Liver (tissue), 9 donors: Measurements from ENCODE around the gene PAWR. TPM values are rescaled to one million over a fixed set of nuclear protein-coding genes. Genes with fewer than 3 reads are reported as not detected.
A peak's percentile ranks its signal among the peaks of the same experiment; 100 is the strongest.

Experiments used
- DNase-seq: peaks from one replicate; pipeline ENCODE4 v3.0.0-alpha.2; 2017; ENCODE audit warnings: low spot score
- H3K27ac ChIP-seq, 2 donors: one replicate each; pipeline ENCODE4 v1.7.0; 2013; ENCODE audit warnings: inconsistent platforms in 2 of 2, low read length in 2 of 2, control low read depth in 1 of 2, low read depth in 1 of 2, mild to moderate bottlenecking in 1 of 2
- H3K27me3 ChIP-seq, 4 donors: one replicate each; pipeline versions ENCODE4 v1.6.1 to v1.7.0; 2013; ENCODE audit warnings: low read length in 3 of 4, inconsistent platforms in 1 of 4, mild to moderate bottlenecking in 1 of 4, moderate library complexity in 1 of 4; ENCODE audit not compliant: control insufficient read depth in 4 of 4, insufficient read depth in 4 of 4
- H3K36me3 ChIP-seq, 4 donors: one replicate each; pipeline versions ENCODE4 v1.6.1 to v1.7.0; 2013; ENCODE audit warnings: low read length in 3 of 4, mild to moderate bottlenecking in 3 of 4, low read depth in 1 of 4, moderate library complexity in 1 of 4; ENCODE audit not compliant: control insufficient read depth in 4 of 4, insufficient read depth in 3 of 4
- H3K4me1 ChIP-seq, 4 donors: one replicate each; pipeline versions ENCODE4 v1.6.1 to v1.7.0; 2013; ENCODE audit warnings: low read length in 3 of 4, mild to moderate bottlenecking in 3 of 4, moderate library complexity in 1 of 4; ENCODE audit not compliant: control insufficient read depth in 4 of 4, insufficient read depth in 4 of 4
- H3K4me3 ChIP-seq, 3 donors: one replicate each; pipeline versions ENCODE4 v1.6.1 to v1.7.0; 2013; ENCODE audit warnings: low read length in 3 of 3, control low read depth in 1 of 3, low read depth in 1 of 3, mild to moderate bottlenecking in 1 of 3
- H3K9ac ChIP-seq, 2 donors: one replicate each; pipeline ENCODE4 v1.7.0; 2013; ENCODE audit warnings: low read length in 2 of 2, mild to moderate bottlenecking in 2 of 2, moderate library complexity in 2 of 2, control low read depth in 1 of 2, low read depth in 1 of 2
- H3K9me3 ChIP-seq, 4 donors: one replicate each; pipeline versions ENCODE4 v1.6.1 to v1.7.0; 2013; ENCODE audit warnings: low read length in 3 of 4; ENCODE audit not compliant: control insufficient read depth in 4 of 4
- EGR1 ChIP-seq, 2 donors: IDR thresholded peaks; 2 replicates each; pipeline ENCODE4 v1.6.1; 2016 to 2018; ENCODE audit warnings: antibody characterized with exemption in 2 of 2, low read depth in 2 of 2
- FOXA1 ChIP-seq: IDR thresholded peaks from 2 replicates; pipeline ENCODE4 v1.6.1; 2016; ENCODE audit warnings: antibody characterized with exemption
- GABPA ChIP-seq, 2 donors: IDR thresholded peaks in 1 of 2; conservative IDR thresholded peaks in 1 of 2; 2 replicates each; pipeline ENCODE4 v1.6.1; 2016; ENCODE audit warnings: antibody characterized with exemption in 2 of 2, mild to moderate bottlenecking in 1 of 2, moderate library complexity in 1 of 2
- HNF4A ChIP-seq, 2 donors: conservative IDR thresholded peaks; 2 replicates each; pipeline ENCODE4 v1.6.1; 2016; ENCODE audit warnings: antibody characterized with exemption in 2 of 2, mild to moderate bottlenecking in 2 of 2
- JUND ChIP-seq, 2 donors: IDR thresholded peaks; 2 replicates each; pipeline ENCODE4 v1.6.1; 2016; ENCODE audit warnings: antibody characterized with exemption in 2 of 2
- NR2F2 ChIP-seq: IDR thresholded peaks from 2 replicates; pipeline ENCODE4 v1.6.1; 2016; ENCODE audit warnings: antibody characterized with exemption
- RAD21 ChIP-seq, 2 donors: IDR thresholded peaks; 2 replicates each; pipeline ENCODE4 v1.6.1; 2016; ENCODE audit warnings: antibody characterized with exemption in 2 of 2, mild to moderate bottlenecking in 2 of 2
- TAF1 ChIP-seq: conservative IDR thresholded peaks from 2 replicates; pipeline ENCODE4 v1.6.1; 2016; ENCODE audit warnings: antibody characterized with exemption, mild to moderate bottlenecking
- WGBS: extraction: QIAGEN DNeasy Blood & Tissue Kit; methylation state at CpG from one replicate; pipeline ENCODE4 v1.1.7; 2013; 5-methylcytosine and 5-hydroxymethylcytosine counted together
- polyA plus RNA-seq, 2 donors: library from polyadenylated mRNA; stranded (reverse) in 1 of 2; unstranded in 1 of 2; fragments of 200-250 nt in 1 of 2; fragments of >200 nt in 1 of 2; fragmentation: Nextera tagmentation in 1 of 2; extraction: Ambion mirVana in 1 of 2; gene quantifications; one replicate each; pipeline versions ENCODE4 v1.2.1 to v1.2.3, GENCODE V29; 2013 to 2015
- total RNA-seq, 2 donors: library from RNA; depleted of rRNA; stranded (reverse); fragments of >200 nt; gene quantifications; one replicate each; pipeline ENCODE4 v1.2.3, GENCODE V29; 2014
- TF ChIP-seq, protein P1 (sequence below): fragments of 150-350 bp; IDR thresholded peaks from 2 replicates; pipeline ENCODE4 v1.5.1; 2017; ENCODE audit warnings: improper control_type of control experiment, low read depth, low read length; ENCODE audit not compliant: missing input control
- TF ChIP-seq, protein P2 (sequence below): IDR thresholded peaks from 2 replicates; pipeline ENCODE4 v1.6.1; 2016; ENCODE audit warnings: antibody characterized with exemption
- TF ChIP-seq, protein P3 (sequence below): IDR thresholded peaks from 2 replicates; pipeline ENCODE4 v1.6.1; 2016; ENCODE audit warnings: antibody characterized with exemption
- TF ChIP-seq, protein P4 (sequence below): IDR thresholded peaks from 2 replicates; pipeline ENCODE4 v1.6.1; 2016; ENCODE audit warnings: antibody characterized with exemption, mild to moderate bottlenecking
- donor health status: healthy.
- donor health status: healthy.
- donor health status: healthy.
- donor health status: healthy.
- donor health status: healthy.

PAWR gene
- total and polyA plus RNA-seq, 4 donors = 6.1 to 24.1 (median 9.9) TPM

DNA sequence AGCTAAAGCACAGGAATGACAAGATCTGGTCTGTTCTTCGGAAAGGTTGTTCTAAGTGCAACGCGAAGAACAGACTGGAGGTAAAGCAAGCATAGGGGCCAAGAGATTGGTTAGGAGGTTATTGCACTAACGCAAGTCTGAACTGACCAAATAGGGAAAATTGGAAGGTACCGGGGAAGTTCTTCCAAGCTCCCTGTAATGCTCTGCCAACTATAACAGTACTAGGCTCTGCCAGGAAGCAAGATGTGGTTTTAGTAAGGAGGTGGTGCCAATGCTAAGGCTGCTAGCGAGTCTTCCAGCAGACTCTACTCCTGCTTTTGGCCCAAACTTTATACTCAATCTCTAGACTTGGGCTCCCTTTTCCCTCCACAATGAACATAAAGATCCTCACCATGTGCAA lies 138.6 kb downstream of the PAWR start (continued):
- TF ChIP-seq GABPA (IDR thresholded peaks at IDR 0.05 in 1 of 2, conservative IDR thresholded peaks at IDR 0.05 in 1 of 2) = no peak
- TF ChIP-seq HNF4A (conservative IDR thresholded peaks at IDR 0.05) = no peak

DNA sequence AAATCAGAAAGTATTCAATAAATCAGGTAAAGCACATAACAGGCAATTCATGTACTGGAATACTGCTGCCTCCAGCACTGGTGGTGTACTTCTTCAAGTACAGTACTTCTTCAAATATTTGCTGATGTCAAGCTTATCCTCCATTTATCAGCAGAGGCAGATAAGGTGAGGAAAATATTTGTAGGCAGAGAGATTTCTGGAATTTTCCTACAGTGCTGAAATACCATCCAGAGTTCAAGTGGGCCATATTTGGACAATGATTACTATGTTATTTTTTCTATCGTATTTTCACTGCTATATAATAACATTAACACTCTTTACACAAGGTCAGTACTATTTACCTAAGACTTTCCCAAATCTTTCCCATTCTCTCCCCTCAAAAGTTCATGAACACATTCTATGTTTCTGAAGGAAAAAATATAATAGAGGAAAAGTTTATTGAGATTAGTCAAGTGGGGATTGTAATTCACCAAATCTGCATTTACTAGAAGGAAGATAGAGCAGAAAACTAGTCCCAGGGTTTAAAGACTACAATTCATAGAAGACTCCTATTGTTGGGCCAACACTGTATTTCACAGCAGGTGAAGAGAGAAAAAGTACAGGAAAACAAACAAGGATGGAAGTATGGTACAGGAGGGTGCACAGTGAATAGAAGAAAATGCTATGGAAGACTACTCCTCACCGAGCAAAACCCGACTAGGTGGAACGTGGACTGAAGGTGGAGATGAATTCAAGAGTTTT lies 141.1 kb downstream of the PAWR start:
- no peaks in the 10 kb centered on the region for H3K9me3 ChIP-seq
- TF ChIP-seq NR2F2 (no peak), TAF1 (no peak), FOXA1 (no peak), JUND (IDR thresholded peaks at IDR 0.05) (no peak), EGR1 (IDR thresholded peaks at IDR 0.05; ENCODE audit: low read depth in 2 of 2) (no peak), RAD21 (IDR thresholded peaks at IDR 0.05) (no peak)
- TF ChIP-seq, protein P1, sequence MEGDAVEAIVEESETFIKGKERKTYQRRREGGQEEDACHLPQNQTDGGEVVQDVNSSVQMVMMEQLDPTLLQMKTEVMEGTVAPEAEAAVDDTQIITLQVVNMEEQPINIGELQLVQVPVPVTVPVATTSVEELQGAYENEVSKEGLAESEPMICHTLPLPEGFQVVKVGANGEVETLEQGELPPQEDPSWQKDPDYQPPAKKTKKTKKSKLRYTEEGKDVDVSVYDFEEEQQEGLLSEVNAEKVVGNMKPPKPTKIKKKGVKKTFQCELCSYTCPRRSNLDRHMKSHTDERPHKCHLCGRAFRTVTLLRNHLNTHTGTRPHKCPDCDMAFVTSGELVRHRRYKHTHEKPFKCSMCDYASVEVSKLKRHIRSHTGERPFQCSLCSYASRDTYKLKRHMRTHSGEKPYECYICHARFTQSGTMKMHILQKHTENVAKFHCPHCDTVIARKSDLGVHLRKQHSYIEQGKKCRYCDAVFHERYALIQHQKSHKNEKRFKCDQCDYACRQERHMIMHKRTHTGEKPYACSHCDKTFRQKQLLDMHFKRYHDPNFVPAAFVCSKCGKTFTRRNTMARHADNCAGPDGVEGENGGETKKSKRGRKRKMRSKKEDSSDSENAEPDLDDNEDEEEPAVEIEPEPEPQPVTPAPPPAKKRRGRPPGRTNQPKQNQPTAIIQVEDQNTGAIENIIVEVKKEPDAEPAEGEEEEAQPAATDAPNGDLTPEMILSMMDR = no peak
- TF ChIP-seq, protein P2, sequence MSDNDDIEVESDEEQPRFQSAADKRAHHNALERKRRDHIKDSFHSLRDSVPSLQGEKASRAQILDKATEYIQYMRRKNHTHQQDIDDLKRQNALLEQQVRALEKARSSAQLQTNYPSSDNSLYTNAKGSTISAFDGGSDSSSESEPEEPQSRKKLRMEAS = no peak
- TF ChIP-seq, protein P3, sequence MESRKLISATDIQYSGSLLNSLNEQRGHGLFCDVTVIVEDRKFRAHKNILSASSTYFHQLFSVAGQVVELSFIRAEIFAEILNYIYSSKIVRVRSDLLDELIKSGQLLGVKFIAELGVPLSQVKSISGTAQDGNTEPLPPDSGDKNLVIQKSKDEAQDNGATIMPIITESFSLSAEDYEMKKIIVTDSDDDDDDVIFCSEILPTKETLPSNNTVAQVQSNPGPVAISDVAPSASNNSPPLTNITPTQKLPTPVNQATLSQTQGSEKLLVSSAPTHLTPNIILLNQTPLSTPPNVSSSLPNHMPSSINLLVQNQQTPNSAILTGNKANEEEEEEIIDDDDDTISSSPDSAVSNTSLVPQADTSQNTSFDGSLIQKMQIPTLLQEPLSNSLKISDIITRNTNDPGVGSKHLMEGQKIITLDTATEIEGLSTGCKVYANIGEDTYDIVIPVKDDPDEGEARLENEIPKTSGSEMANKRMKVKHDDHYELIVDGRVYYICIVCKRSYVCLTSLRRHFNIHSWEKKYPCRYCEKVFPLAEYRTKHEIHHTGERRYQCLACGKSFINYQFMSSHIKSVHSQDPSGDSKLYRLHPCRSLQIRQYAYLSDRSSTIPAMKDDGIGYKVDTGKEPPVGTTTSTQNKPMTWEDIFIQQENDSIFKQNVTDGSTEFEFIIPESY = no peak
- TF ChIP-seq, protein P4, sequence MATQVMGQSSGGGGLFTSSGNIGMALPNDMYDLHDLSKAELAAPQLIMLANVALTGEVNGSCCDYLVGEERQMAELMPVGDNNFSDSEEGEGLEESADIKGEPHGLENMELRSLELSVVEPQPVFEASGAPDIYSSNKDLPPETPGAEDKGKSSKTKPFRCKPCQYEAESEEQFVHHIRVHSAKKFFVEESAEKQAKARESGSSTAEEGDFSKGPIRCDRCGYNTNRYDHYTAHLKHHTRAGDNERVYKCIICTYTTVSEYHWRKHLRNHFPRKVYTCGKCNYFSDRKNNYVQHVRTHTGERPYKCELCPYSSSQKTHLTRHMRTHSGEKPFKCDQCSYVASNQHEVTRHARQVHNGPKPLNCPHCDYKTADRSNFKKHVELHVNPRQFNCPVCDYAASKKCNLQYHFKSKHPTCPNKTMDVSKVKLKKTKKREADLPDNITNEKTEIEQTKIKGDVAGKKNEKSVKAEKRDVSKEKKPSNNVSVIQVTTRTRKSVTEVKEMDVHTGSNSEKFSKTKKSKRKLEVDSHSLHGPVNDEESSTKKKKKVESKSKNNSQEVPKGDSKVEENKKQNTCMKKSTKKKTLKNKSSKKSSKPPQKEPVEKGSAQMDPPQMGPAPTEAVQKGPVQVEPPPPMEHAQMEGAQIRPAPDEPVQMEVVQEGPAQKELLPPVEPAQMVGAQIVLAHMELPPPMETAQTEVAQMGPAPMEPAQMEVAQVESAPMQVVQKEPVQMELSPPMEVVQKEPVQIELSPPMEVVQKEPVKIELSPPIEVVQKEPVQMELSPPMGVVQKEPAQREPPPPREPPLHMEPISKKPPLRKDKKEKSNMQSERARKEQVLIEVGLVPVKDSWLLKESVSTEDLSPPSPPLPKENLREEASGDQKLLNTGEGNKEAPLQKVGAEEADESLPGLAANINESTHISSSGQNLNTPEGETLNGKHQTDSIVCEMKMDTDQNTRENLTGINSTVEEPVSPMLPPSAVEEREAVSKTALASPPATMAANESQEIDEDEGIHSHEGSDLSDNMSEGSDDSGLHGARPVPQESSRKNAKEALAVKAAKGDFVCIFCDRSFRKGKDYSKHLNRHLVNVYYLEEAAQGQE = no peak
- H3K27ac ChIP-seq = no peak overlapping the region
- no peaks in the 10 kb centered on the region for H3K27me3 ChIP-seq
- H3K9ac ChIP-seq = no peak overlapping the region
- DNase-seq = no peak
- peaks cover 2 to 7% (median 5%) of the 10 kb centered on the region in 4 donors for H3K4me1 ChIP-seq
- H3K4me3 ChIP-seq = no peak overlapping the region
- 78% methylated on average over 4 of the region's 4 CpGs for WGBS
- H3K36me3 ChIP-seq = no peaks in the 10 kb centered on the region

DNA sequence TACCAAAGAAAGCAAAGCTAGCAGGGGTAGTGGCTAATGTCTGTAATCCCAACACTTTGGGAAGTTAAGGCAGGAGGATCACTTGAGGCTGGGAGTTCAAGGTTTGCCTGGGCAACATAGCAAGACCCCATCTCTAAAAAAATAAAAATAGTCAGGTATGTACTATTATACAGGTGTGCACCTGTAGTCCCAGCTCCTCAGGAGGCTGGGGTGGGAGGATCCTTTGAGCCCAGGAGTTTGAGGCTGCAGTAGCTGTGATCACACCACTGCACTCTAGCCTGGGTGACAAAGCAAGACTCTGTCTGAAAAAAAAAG lies 142.2 kb downstream of the PAWR start:
- H3K36me3 ChIP-seq = no peaks in the 10 kb centered on the region
- no peak overlapping the region for H3K9ac ChIP-seq
- H3K9me3 ChIP-seq = no peaks in the 10 kb centered on the region
- peak overlapping the region in 1 of 2 donors; percentile 43 for H3K27ac ChIP-seq
- TF ChIP-seq FOXA1 = no peak
- H3K27me3 ChIP-seq = no peaks in the 10 kb centered on the region
- DNase-seq = no peak
- no peak overlapping the region for H3K4me3 ChIP-seq
- peaks cover 2 to 7% (median 5%) of the 10 kb centered on the region in 4 donors for H3K4me1 ChIP-seq
